K562 (cell line): ENCODE data around the gene ASIC3. TPM values are rescaled to one million over a fixed set of nuclear protein-coding genes. Genes with fewer than 3 reads are reported as not detected.
A peak's percentile ranks its signal among the peaks of the same experiment; 100 is the strongest.

ENCODE experiments used
- ERF ChIP-seq: fragments of 450-650 bp; formaldehyde crosslinking; IDR thresholded peaks from 2 replicates; pipeline ENCODE4 v1.4.0; 2020; ENCODE audit warnings: mild to moderate bottlenecking, mixed read lengths
- GABPB1 ChIP-seq: sonication (generic); formaldehyde crosslinking; IDR thresholded peaks from 2 replicates; pipeline ENCODE4 v1.8.0; 2022; ENCODE audit warnings: mild to moderate bottlenecking, missing genetic modification reagents
- HDAC3 ChIP-seq: fragments of 450-650 bp; IDR thresholded peaks from 2 replicates; pipeline ENCODE4 v1.6.1; 2018; ENCODE audit warnings: borderline replicate concordance, mild to moderate bottlenecking, moderate library complexity; ENCODE audit not compliant: partially characterized antibody
- ILK ChIP-seq: fragments of 450-650 bp; IDR thresholded peaks from 2 replicates; pipeline ENCODE4 v1.6.1; 2016; ENCODE audit warnings: missing genetic modification characterization, low read depth, mild to moderate bottlenecking, missing compliant biosample characterization, moderate library complexity, borderline replicate concordance
- MCM5 ChIP-seq: fragments of 450-650 bp; IDR thresholded peaks from 2 replicates; pipeline ENCODE4 v1.6.1; 2016; ENCODE audit warnings: low read depth
- PREB ChIP-seq: sonication (generic); formaldehyde crosslinking; IDR thresholded peaks from 2 replicates; pipeline ENCODE4 v1.8.1; 2023; ENCODE audit warnings: mild to moderate bottlenecking, missing genetic modification reagents
- RB1 ChIP-seq: fragments of 450-650 bp; IDR thresholded peaks from 2 replicates; pipeline ENCODE4 v1.6.1; 2017; ENCODE audit warnings: low read depth, mild to moderate bottlenecking
- SIN3A ChIP-seq, 2 experiments: fragments of 150-350 bp in 1 of 2; IDR thresholded peaks; 2 replicates each; pipeline ENCODE4 v1.6.1; 2011 to 2016; ENCODE audit warnings: borderline replicate concordance in 2 of 2, low read depth in 2 of 2, low read length in 2 of 2, mild to moderate bottlenecking in 2 of 2, moderate library complexity in 2 of 2; ENCODE audit not compliant: control insufficient read depth in 1 of 2
- SLC30A9 ChIP-seq: fragments of 250-450 bp; sonication (Bioruptor Pico); IDR thresholded peaks from 2 replicates; pipeline ENCODE4 v1.8.0; 2022; ENCODE audit warnings: mild to moderate bottlenecking, moderate library complexity
- STAG1 ChIP-seq: sonication (generic); formaldehyde crosslinking; IDR thresholded peaks from 2 replicates; pipeline ENCODE4 v1.5.0; 2020; ENCODE audit warnings: missing genetic modification reagents, borderline replicate concordance
- TRIM24 ChIP-seq, 2 experiments: fragments of 450-650 bp; IDR thresholded peaks; 2 replicates each; pipeline ENCODE4 v1.6.1; 2016
- ZBTB7A ChIP-seq: IDR thresholded peaks from 2 replicates; pipeline ENCODE4 v1.6.1; 2011; ENCODE audit warnings: low read depth, mild to moderate bottlenecking, low read length, moderate library complexity, borderline replicate concordance; ENCODE audit not compliant: control insufficient read depth
- ZNF408 ChIP-seq: fragments of 250-450 bp; sonication (Bioruptor Pico); IDR thresholded peaks from 2 replicates; pipeline ENCODE4 v1.4.0; 2020; ENCODE audit warnings: low read depth, mild to moderate bottlenecking, moderate library complexity
- polyA plus RNA-seq, 8 experiments: library from polyadenylated mRNA; depleted of rRNA in 4 of 8; stranded (reverse) in 5 of 8; unstranded in 3 of 8; fragments of >200 nt; fragmentation: Nextera tagmentation in 2 of 8; fragmentation: Illumina TruSeq in 1 of 8; extraction: Ambion mirVana in 2 of 8; extraction: Trizol in 1 of 8; gene quantifications; 2 replicates each; pipeline versions ENCODE4 v1.2.1 to v1.2.3, GENCODE V29; 2011 to 2014; ENCODE audit warnings: inconsistent platforms in 1 of 8, missing spikeins in 1 of 8
- total RNA-seq, 7 experiments: library from RNA; depleted of rRNA in 6 of 7; stranded (reverse); fragments of >200 nt in 6 of 7; fragmentation: Illumina TruSeq in 2 of 7; extraction: Trizol in 2 of 7; gene quantifications; 2 replicates each; pipeline versions ENCODE4 v1.2.1 to v1.2.3, GENCODE V29; 2011 to 2021; ENCODE audit warnings: low replicate concordance in 1 of 7

The ASIC3 gene
- total and polyA plus RNA-seq, 9 of the 15 experiments (the other 6 are each of a cell fraction or from before 2014, with no cell fraction given), result 0.11 to 5.0 (median 0.87) TPM

- TF ChIP-seq HDAC3 (no peak), TRIM24 (IDR thresholded peaks at IDR 0.05) (no peak), ZBTB7A (no peak), ERF (CRISPR knock-in tag) (0 out of 2 replicates have a peak, but pooled peaks have one; percentile 24), SLC30A9 (CRISPR knock-in tag) (no peak), GABPB1 (CRISPR knock-in tag) (no peak), PREB (CRISPR knock-in tag) (no peak), ILK (tag) (no peak), ZNF408 (CRISPR knock-in tag) (no peak), RB1 (no peak), SIN3A (IDR thresholded peaks at IDR 0.05; ENCODE audit: borderline replicate concordance in 2 of 2, control insufficient read depth in 1 of 2, low read depth in 2 of 2, low read length in 2 of 2) (no peak), MCM5 (no peak), STAG1 (no peak)
These were observed 19.3 kb upstream of the ASIC3 start (continued) for GRCh38 chr7:151028948-151029501.
